ENCODE data around the gene TOP3B.

Gene TOP3B, protein sequence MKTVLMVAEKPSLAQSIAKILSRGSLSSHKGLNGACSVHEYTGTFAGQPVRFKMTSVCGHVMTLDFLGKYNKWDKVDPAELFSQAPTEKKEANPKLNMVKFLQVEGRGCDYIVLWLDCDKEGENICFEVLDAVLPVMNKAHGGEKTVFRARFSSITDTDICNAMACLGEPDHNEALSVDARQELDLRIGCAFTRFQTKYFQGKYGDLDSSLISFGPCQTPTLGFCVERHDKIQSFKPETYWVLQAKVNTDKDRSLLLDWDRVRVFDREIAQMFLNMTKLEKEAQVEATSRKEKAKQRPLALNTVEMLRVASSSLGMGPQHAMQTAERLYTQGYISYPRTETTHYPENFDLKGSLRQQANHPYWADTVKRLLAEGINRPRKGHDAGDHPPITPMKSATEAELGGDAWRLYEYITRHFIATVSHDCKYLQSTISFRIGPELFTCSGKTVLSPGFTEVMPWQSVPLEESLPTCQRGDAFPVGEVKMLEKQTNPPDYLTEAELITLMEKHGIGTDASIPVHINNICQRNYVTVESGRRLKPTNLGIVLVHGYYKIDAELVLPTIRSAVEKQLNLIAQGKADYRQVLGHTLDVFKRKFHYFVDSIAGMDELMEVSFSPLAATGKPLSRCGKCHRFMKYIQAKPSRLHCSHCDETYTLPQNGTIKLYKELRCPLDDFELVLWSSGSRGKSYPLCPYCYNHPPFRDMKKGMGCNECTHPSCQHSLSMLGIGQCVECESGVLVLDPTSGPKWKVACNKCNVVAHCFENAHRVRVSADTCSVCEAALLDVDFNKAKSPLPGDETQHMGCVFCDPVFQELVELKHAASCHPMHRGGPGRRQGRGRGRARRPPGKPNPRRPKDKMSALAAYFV
- 28.6 to 45.2 reads per million in 2 experiments for total RNA-seq

DNA sequence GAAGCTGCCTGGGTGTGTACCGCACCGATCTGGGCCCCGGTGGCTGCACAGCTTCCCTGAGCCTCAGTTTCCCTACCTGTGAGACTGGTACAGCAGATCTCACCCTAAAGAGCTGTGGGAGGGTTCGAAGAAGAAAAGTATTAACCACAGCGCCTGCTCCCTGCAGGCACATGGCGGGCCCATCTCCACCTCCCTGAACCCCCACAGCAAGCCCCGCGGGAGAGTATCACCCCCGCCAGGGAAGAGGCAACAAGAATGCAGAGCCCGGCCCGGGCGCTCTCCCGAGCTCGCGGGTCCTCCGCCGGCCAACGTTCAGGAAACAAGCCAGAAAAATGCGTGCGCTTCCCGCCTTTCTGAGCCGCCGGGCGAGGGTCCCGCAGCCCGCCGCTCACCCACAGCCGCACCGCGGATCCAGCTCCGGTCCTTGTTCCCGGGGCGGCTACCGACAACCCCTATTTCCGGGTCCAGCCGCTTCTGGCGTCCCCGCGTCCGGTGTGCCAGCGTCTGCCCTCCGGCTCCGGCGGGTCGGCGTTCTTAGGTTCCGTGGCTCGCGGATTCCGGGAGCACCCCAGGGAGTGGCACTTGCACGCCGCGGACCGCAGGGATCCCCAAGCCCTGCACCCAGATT is at the start of gene TOP3B:
TSS of gene TOP3B (minus strand) at position 450 of the 628 bp plus-strand sequence. CDS start 7,078 bp downstream, outside the sequence.
- DNase-seq (ENCODE audit: low read depth): peak; percentile 69

DNA sequence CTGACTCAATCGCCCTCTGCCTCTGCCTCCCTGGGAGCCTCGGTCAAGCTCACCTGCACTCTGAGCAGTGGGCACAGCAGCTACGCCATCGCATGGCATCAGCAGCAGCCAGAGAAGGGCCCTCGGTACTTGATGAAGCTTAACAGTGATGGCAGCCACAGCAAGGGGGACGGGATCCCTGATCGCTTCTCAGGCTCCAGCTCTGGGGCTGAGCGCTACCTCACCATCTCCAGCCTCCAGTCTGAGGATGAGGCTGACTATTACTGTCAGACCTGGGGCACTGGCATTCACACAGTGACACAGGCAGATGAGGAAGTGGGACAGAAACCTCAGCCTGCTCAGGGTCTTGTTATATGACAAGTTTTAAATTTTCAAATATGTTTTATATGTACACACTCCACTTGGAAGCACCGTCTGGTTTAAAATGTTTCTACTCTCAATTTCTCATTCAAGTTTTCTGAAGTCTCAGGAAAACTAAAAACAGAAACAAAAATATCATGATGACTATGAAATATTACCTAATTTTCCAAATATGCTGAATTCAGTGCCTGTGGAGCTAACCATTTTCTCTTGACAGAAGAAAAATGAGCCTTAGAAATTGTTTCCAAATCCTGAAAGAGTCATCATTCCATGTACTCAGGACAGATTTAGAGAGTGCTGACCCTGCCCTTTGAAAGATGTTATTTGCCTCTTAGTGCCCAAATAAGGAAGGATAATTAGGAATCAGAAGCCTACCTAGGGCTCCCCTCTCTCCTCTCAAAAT is 48.8 kb upstream of the TOP3B start:
- no peak for DNase-seq (ENCODE audit: low read depth)

DNA sequence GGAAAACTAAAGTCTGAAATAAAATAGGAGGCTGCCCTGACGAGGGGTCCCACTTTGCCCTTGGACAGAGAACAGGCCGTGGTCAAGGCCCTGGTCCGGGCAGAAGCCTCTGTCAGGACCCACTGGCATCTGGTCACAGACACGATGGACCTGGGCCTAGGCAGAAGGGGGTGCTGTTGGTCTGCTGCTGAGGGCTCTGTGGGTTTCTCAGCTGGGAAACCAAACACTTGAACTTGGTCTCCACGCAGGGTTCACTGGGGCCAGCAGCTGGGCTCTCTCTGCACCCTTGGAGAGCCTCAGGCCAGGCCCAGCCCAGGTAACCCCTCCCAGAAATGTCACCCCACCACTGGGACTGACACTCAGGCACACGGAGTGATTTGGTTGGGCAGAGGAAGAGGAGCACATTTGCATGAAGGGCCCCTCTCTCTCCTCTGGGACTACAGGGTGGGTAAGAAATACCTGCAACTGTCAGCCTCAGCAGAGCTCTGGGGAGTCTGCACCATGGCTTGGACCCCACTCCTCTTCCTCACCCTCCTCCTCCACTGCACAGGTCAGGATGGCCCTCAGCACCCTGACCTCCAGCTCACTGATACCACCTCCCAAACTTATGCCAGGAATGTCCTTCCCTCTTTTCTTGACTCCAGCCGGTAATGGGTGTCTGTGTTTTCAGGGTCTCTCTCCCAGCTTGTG is 48.1 kb upstream of the TOP3B start:
- DNase-seq (ENCODE audit: low read depth): no peak

DNA sequence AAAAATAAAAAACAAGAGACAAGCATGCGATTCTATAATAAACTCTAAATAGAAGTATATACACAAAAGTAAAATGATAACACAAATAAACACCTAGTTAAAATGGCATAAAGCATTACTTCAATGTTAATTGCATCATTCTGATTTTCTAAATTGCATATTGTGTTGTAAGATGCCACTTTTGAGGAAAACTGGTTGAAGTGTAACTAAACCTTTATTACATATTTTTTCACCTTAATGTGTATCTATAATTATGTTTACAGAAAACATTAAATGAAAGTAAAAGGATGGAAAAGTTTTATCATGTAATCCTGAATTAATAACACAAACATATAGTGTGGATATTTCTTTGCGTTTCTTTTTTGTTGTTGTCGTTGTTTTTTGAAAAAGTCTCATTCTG is 45.4 kb upstream of the TOP3B start:
- DNase-seq (ENCODE audit: low read depth): no peak

DNA sequence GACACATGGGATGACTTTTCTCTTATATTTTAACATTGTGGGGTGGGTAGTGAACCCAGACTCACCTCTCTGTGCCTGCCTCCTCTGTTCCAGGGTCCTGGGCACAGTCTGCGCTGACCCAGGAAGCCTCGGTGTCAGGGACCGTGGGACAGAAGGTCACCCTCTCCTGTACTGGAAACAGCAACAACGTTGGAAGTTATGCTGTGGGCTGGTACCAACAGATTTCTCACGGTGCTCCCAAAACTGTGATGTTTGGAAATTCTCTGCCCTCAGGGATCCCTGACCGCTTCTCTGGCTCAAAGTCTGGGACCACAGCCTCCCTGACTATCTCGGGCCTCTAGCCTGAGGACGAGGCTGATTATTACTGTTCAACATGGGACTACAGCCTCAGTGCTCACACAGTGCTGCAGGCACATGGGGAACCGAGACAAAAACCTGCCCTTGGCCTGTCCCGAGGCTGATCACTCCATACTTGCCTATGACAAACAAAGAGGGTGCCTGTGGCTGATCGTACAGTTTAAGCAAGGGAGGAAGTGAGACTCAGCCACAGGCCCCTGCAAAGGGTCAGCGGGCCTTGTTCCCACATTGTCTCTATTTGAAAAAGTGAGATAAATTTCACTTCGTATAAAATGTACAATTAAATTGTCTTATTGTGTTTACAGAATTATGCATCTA is 43.7 kb upstream of the TOP3B start:
- DNase-seq (ENCODE audit: low read depth): no peak

DNA sequence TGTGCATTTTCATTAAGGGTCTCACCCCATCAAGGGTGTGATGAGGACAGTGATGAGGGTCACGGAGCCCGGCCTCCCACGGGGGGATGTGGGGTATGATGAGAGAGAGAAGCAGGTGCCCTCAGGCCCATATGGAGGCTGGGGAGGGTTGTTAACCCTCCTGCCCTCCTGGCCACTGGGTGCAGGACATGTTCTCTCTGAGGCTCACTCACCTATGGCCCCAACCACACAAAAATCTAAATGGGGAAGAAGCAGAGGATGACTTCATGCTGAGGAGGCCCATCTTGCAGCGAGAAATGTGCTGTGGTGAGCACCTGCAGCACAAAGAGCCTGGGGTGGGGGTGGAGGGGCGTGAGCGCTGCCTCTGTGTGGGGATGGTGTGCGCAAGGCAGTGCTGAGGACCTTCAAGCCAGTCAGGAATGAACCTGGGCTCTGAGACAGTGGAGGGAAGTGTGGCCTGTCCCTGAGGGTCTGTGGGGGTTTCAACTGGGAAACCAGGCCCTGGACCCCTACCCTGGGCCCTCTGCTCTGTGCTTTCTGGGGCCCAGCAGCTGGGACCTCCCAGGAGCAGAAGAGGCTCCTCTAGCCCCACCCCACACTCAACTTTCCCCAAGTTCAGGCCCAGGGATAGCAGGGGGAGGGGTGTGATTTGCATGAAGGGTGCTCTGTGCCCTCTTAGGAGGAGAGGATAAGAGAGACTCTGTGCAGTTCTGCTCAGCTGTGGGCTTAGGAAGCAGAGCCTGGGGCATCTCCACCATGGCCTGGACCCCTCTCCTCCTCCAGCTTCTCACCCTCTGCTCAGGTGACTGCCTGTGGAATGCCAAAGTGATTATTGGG is 43.0 kb upstream of the TOP3B start:
- no peak for DNase-seq (ENCODE audit: low read depth)

DNA sequence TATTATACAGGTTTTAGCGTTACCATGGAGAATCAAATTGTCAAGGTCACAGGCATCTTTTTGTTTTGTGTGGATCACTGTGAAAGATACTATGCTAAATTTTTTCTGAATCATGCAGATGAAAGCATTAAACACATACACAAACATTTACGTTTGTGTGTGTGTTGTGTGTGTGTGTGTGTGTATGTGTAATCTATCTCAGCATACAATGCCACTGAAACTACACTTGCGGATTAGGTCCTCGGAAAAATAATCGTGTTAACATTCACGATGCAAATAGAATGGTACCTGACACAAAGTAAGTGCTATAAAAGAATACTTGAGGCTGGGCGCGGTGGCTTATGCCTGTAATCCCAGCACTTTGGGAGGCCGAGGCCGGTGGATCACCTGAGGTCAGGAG is 41.9 kb upstream of the TOP3B start:
- DNase-seq (ENCODE audit: low read depth): no peak

DNA sequence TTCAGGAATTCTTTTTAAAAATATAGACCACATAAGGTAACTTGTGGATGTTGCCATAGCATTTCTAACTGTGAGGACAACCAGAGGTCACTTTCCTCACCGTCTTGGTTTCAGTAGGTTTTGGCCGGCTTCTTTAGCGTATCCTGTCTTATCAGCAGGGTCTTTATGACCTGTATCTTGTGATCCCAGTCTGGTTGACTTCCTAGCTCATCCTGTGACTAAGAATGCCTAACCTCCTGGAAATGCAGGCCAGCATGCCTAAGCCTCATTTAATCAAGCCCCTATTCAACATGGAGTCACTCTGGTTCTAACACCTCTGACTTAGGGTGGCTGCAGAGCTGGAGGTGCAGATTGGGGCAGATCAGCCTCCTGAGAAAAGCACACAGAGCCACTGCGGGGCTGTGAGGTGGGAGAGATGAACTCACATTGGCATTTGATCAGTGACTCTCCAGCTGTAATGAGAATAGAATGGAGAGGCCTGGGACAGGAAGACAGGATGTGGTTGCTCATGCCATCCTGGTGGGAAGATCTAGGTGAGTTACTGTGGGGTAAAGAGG is 41.1 kb upstream of the TOP3B start:
- no peak for DNase-seq (ENCODE audit: low read depth)

DNA sequence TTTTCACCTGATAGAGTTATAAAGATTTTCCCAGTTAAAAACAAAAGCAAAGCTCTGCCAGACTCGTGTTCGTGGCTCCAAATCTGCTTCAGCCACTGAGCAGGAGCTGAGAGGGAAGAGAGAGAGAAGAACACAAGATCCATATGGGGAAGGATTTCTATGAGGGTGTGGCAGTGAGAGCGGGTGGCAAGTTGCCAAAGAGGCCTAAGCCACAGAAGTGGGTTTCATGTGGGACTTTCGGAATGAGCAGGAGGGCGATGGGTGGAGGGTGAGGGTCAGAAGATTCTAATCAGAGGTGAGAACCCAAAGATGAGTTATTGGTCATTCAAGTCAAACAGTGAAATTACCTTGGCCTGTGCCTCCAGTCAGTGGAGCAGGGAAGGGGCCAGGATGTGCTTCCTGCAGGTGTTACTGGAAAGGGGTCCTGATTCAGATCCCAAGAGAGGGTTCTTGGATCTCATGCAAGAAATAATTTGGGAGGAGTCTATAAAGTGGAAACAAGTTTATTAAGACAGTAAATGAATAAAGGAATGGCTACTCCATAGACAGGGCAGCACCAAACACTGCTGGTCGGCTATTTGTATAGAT is 40.5 kb upstream of the TOP3B start:
- DNase-seq (ENCODE audit: low read depth): no peak

DNA sequence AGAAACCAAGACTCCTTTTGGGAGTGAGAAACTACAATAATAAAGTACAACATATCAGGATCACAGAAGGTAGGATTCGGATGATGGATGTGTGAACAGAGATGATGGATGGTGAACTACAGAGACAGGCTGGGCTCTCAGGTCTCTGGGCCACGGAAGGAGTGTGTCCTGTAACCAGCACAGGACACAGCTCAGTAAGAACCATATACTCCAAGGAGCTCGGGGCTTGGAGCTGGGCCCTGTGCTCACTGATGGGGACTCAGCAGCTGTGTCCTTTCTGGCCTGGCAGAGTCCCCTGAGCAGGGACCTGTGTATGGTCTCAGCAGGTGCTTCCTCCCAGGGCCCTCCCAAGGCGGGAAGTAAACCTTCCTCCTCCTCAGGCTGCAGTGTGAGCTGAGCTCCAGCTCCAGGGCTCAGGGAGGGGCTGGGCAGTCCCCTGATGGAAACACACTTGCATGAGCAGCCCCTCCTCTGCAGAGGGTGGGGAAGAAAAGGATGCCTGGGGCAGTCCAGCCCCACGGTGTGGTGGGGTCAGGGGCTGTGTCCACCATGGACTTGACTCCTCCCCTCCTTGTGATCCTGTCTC is 39.8 kb upstream of the TOP3B start:
- DNase-seq (ENCODE audit: low read depth): no peak

DNA sequence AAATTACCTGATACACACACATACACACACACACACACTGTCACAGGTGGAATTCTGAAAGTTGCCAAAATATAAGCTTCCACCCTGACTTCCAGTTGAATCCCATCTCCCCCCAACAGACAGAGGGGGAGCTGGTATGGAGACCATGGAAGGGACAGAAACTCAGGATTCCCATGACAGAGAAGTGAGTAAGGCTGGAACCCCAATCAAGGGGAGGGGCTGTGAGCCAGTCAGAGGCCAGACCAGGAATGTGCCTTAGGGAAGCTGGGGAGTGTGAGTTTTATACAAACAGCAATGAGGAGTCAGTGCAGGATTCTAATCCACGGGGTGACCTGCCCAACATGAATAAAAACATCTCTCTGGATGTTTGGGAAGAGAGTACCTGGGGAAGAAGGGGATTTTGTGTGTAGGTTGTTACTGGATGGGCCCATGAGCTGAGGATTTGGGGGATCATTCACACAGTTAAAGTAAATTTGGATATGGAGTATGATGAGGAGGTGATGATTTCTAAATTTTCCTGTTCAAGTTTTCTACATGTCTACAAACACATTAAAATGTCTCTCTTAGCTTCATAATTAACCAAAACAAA is 38.7 kb upstream of the TOP3B start:
- no peak for DNase-seq (ENCODE audit: low read depth)

DNA sequence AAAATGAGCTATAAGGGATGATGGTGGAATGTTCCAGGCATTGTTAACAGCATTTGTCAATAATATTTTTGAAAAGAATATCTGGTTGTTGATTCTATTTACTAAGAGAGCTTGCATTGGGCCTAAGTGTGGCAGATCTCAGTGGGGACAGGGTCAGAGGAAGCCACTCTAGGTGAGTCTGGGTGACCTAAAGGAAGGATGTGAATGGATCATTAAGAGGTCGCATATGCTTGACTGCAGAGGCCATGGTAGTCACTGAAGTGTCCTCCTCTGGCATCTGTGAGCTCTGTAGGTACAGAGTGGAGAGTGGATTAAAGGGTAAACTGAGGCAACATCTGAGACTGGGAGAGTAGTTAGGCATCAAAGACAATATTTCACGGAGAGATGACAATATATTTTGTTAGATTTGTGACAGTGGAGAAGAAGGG is 37.9 kb upstream of the TOP3B start:
- DNase-seq (ENCODE audit: low read depth): no peak

DNA sequence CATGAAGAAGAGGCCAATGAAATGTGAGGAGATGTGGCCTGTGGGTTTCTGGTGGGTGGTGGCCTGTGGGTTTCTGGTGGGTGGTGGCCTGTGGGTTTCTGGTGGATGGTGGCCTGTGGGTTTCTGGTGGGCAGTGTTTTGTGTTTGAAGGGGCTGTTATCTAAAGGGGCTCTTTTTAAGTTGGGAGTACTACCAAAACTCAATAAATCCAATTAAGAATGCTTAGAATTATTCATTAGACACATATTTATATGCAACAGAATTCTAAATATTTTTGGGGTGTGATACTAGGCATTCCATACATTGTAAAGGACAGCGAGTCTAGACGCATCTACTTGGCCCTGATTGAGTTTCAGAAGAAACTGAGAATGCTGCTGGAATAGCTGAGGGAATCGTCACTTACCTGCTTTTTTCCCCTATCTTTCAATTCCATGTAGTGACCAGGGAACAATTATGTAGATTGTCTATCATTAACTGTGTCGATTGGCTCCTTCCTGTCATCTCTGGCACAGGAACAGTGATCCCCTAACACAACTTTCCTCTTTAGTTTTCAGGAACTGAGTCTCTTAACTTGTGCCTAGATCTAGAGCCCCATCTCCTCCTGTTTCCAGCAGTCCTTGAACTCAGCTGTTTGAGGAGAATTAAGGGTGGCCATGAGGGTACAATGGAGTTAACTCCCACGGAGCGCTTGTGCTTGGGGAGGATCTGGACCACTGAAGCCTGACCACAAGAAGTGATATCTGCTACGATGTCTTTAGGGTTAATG is 37.3 kb upstream of the TOP3B start:
- DNase-seq (ENCODE audit: low read depth): no peak

DNA sequence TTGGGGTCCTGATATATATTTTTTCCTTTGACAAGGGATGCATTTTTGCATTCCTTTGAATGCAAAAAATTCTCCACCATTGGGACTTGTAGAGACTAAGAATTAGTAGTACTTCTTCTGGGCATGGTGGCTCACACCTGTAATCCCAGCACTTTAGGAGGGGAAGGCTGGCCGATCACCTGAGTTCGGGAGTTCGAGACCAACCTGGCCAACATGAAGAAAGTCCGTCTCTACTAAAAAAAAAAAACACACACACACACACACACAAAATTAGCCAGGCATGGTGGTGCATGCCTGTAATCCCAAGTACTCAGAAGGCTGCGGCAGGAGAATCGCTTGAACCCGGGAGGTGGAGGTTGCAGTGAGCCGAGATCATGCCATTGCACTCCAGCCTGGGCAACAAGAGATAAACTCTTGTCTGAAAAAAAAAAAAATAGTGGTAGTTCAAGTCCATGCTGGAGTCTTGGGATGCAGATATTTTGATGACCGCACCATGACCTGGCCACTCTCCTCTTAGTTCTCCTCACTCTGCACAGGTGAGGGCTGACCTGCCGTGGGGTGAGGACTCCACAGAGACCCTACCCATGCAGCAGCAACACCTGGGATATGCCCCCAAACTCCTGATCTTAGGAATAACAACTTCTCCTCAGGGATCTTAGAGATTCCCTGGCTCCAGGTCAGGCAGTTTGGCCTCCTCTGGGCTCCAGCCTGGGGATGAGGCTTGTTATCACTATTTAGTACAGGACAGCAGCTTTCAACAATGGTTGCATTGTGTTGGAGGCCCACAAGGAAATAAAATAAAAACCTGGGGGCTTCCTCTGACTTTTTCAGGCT is 36.5 kb upstream of the TOP3B start:
- DNase-seq (ENCODE audit: low read depth): no peak

DNA sequence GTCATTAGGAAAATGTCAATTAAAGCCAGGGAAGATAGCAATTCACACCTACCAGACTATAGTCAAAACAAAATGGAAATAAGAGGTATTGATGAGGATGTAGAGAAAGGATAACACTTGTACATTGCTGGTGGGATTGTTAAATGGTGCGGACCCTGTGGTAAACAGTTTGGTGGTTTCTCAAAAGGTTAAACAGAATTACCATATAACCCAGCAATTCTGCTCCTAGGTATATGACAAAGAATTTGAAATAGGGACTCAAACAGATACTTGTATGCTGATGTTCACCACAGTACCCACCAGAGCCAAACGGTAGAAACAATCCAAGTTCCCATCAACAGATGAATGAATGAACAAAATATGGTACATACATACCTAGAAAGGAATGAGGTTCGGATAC is 33.0 kb upstream of the TOP3B start:
- DNase-seq (ENCODE audit: low read depth): no peak

DNA sequence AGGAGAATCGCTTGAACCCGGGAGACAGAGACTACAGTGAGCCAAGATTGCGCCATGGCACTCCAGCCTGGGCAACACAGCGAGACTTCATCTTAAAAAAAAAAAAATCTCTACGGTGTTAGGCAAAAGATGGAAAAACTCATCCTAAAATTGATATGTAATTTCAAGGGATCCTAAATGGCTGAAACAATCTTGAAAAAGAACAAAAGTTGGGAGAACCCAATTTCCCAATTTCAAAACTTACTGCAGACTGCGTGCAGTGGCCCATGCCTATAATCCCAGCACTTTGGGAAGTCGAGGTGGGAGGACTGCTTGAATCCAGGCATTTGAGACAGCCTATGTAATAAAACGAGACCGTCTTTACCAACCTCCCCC is 31.7 kb upstream of the TOP3B start:
- no peak for DNase-seq (ENCODE audit: low read depth)

Data from T follicular helper cell (primary cell).